PC-3 (cell line): ENCODE data around the gene ANKRD22. TPM values are rescaled to one million over a fixed set of nuclear protein-coding genes. Genes with fewer than 3 reads are reported as not detected.

Experiments used
- ATAC-seq: fragments of 200-7000 bp; cut with Tn5 transposase; 2 replicates; pipeline ENCODE4 v1.9.1; 2020; ENCODE audit warnings: mild to moderate bottlenecking, moderate library complexity
- BruUV-seq: library from RNA; stranded (reverse); fragments of 400-500 nt; replicated peaks from 2 replicates; lab custom pipeline; 2021; lab: Mats Ljungman, UMichigan
- CTCF ChIA-PET: fragments of 300-600 bp; sonication (Branson Sonifier 250); formaldehyde crosslinking; loops from one replicate; lab custom pipeline; 2022; ENCODE audit warnings: antibody characterized with exemption; lab: Charles Lee
- POLR2A ChIA-PET: fragments of 300-600 bp; sonication (Branson Sonifier 250); formaldehyde crosslinking; loops from one replicate; lab custom pipeline; 2022; ENCODE audit warnings: antibody characterized with exemption; ENCODE audit not compliant: unreplicated experiment; lab: Charles Lee
- DNase-seq: peaks from one replicate; pipeline ENCODE4 v3.0.0-alpha.2; 2015
- H2AFZ ChIP-seq: fragments of 300-600 bp; sonication (generic); 2 replicates; pipeline ENCODE4 v1.6.0; 2016; ENCODE audit warnings: antibody characterized with exemption, low read length
- H3F3A ChIP-seq: fragments of 300-600 bp; sonication (generic); one replicate; pipeline ENCODE4 v1.6.0; 2017; ENCODE audit warnings: antibody characterized with exemption, low read length, control low read depth, mild to moderate bottlenecking; ENCODE audit not compliant: unreplicated experiment
- H3K27ac ChIP-seq: fragments of 300-600 bp; sonication (generic); 2 replicates; pipeline ENCODE4 v1.5.1; 2016; ENCODE audit warnings: mild to moderate bottlenecking, low read length
- H3K27me3 ChIP-seq: fragments of 300-600 bp; sonication (generic); 2 replicates; pipeline ENCODE4 v1.6.1; 2016; ENCODE audit warnings: low read length, mixed read lengths
- H3K36me3 ChIP-seq: fragments of 300-600 bp; sonication (generic); 2 replicates; pipeline ENCODE4 v1.6.1; 2016; ENCODE audit warnings: low read depth, mixed run types, low read length, mixed read lengths
- H3K4me1 ChIP-seq: fragments of 300-600 bp; sonication (generic); 2 replicates; pipeline ENCODE4 v1.5.1; 2016; ENCODE audit warnings: low read length; ENCODE audit not compliant: insufficient read depth
- H3K4me2 ChIP-seq: fragments of 300-600 bp; sonication (generic); 2 replicates; pipeline ENCODE4 v1.6.0; 2016; ENCODE audit warnings: low read length
- H3K4me3 ChIP-seq: fragments of 300-600 bp; sonication (generic); 2 replicates; pipeline ENCODE4 v1.5.1; 2016; ENCODE audit warnings: mild to moderate bottlenecking, low read length, mixed read lengths
- H3K79me2 ChIP-seq: fragments of 300-600 bp; sonication (generic); 2 replicates; pipeline ENCODE4 v1.6.1; 2017; ENCODE audit warnings: low read length, mixed read lengths
- H3K9ac ChIP-seq: fragments of 300-600 bp; sonication (generic); 2 replicates; pipeline ENCODE4 v1.6.0; 2016; ENCODE audit warnings: mild to moderate bottlenecking, low read length
- H3K9me2 ChIP-seq: fragments of 300-600 bp; sonication (generic); replicated peaks from 2 replicates; pipeline ENCODE4 v1.6.1; 2016; ENCODE audit warnings: mixed run types, low read length, mixed read lengths
- H3K9me3 ChIP-seq: fragments of 300-600 bp; sonication (generic); 2 replicates; pipeline ENCODE4 v1.6.1; 2016; ENCODE audit warnings: low read length, mixed read lengths
- H4K20me1 ChIP-seq: fragments of 300-600 bp; sonication (generic); 2 replicates; pipeline ENCODE4 v1.6.1; 2016; ENCODE audit warnings: low read length, mixed read lengths
- CTCF ChIP-seq: fragments of 300-600 bp; sonication (generic); conservative IDR thresholded peaks from 2 replicates; pipeline ENCODE4 v1.5.1; 2017; ENCODE audit warnings: antibody characterized with exemption, low read depth, mild to moderate bottlenecking, low read length
- EZH2 ChIP-seq: fragments of 300-600 bp; sonication (generic); IDR thresholded peaks from one replicate; pipeline ENCODE4 v1.6.1; 2017; ENCODE audit warnings: antibody characterized with exemption, mild to moderate bottlenecking, low read length; ENCODE audit not compliant: unreplicated experiment
- EZH2phosphoT487 ChIP-seq: fragments of 300-600 bp; sonication (generic); IDR thresholded peaks from 2 replicates; pipeline ENCODE4 v1.6.1; 2018; ENCODE audit warnings: mild to moderate bottlenecking, antibody characterized with exemption, low read length, borderline replicate concordance
- intact Hi-C: fragments of 100-400 bp; cut with micrococcal nuclease; formaldehyde crosslinking; loops from 2 replicates; pipeline ENCODE4 v1.9.0; 2023
- total RNA-seq: library from RNA; depleted of rRNA; stranded (reverse); fragments of >200 nt; gene quantifications from 2 replicates; pipeline ENCODE4 v1.2.3, GENCODE V29; 2014

ANKRD22 gene
- total RNA-seq, 1 experiment from 2014 or later: 5.0 TPM

GRCh38 chr10:88835096-88835909 lies 16.3 kb downstream of the ANKRD22 start:
- TF ChIP-seq EZH2phosphoT487 (no peak), EZH2 (no peak), CTCF (peak; percentile 88)
- H3K36me3 ChIP-seq: no peaks in the 10 kb centered on the region
- ChIA-PET CTCF (interaction anchor here (0.5 to 2.6 kb wide), 7 partner anchors 13 to 97 kb away, joined by 3 to 16 read pairs (median 4); partner anchors contain the start of genes ANKRD22 and STAMBPL1), POLR2A (no interaction called here)
- H3K4me1 ChIP-seq: no peaks in the 10 kb centered on the region
- H3K9me3 ChIP-seq: no peaks in the 10 kb centered on the region
- intact Hi-C loops: loop anchor here (1.0 to 5.0 kb wide), 4 partner anchors 30 to 152 kb away; partner anchors contain the start of gene STAMBPL1
- peak; percentile 83 for DNase-seq
- H3K9me2 ChIP-seq: no peaks in the 10 kb centered on the region
- no peak overlapping the region for H3K4me3 ChIP-seq
- H3K4me2 ChIP-seq: no peak overlapping the region
- H3K9ac ChIP-seq: no peak overlapping the region
- no peaks in the 10 kb centered on the region for H3K79me2 ChIP-seq
- no peak overlapping the region for H3K27ac ChIP-seq
- no peak overlapping the region for H2AFZ ChIP-seq
- no peaks in the 10 kb centered on the region for H4K20me1 ChIP-seq
- H3K27me3 ChIP-seq: no peaks in the 10 kb centered on the region
- no TSS peak for BruUV-seq
- H3F3A ChIP-seq: no peaks in the 10 kb centered on the region
- peak; percentile 96 for ATAC-seq

GRCh38 chr10:88833723-88834122 lies 17.9 kb downstream of the ANKRD22 start:
- no peak for TF ChIP-seq EZH2
- no peak for TF ChIP-seq EZH2phosphoT487
- TF ChIP-seq CTCF: no peak
- no peaks in the 10 kb centered on the region for H3K9me3 ChIP-seq
- H2AFZ ChIP-seq: no peak overlapping the region

GRCh38 chr10:88833156-88833555 lies 18.5 kb downstream of the ANKRD22 start:
- Histone ChIP-seq H3K27ac (no peak overlapping the region), H3K4me3 (no peak overlapping the region), H4K20me1 (no peaks in the 10 kb centered on the region), H3K9me3 (no peaks in the 10 kb centered on the region), H3K9ac (no peak overlapping the region), H3K79me2 (no peaks in the 10 kb centered on the region), H3F3A (no peaks in the 10 kb centered on the region), H3K4me1 (no peaks in the 10 kb centered on the region), H3K4me2 (no peak overlapping the region), H3K27me3 (no peaks in the 10 kb centered on the region), H2AFZ (no peak overlapping the region), H3K9me2 (no peaks in the 10 kb centered on the region), H3K36me3 (no peaks in the 10 kb centered on the region)
- no peak for TF ChIP-seq EZH2
- TF ChIP-seq EZH2phosphoT487: no peak
- TF ChIP-seq CTCF: no peak
- intact Hi-C loops: no loop called here
- ChIA-PET CTCF (no interaction called here), POLR2A (no interaction called here)
- DNase-seq (no peak), ATAC-seq (no peak)
- no TSS peak for BruUV-seq

More at GRCh38 chr10:88833723-88834122, 17.9 kb downstream of the ANKRD22 start:
- Histone ChIP-seq H3K4me1 (no peaks in the 10 kb centered on the region), H3K27me3 (no peaks in the 10 kb centered on the region), H3K36me3 (no peaks in the 10 kb centered on the region), H3K9ac (no peak overlapping the region), H3K79me2 (no peaks in the 10 kb centered on the region), H3K9me2 (no peaks in the 10 kb centered on the region), H3K4me2 (no peak overlapping the region), H3F3A (no peaks in the 10 kb centered on the region), H3K27ac (no peak overlapping the region), H3K4me3 (no peak overlapping the region), H4K20me1 (no peaks in the 10 kb centered on the region)
- intact Hi-C loops: no loop called here
- CTCF ChIA-PET: no interaction called here
- POLR2A ChIA-PET: no interaction called here
- no TSS peak for BruUV-seq
- ATAC-seq (no peak), DNase-seq (no peak)
